ENCODE results near the gene CSF1. TPM values are rescaled to one million over a fixed set of nuclear protein-coding genes. Genes with fewer than 3 reads are reported as not detected.
A peak's percentile ranks its signal among the peaks of the same experiment; 100 is the strongest.

CSF1 gene
- total RNA-seq, 2 donors from 2014 or later, result 18.4 to 31.5 TPM

- H3K4me3 ChIP-seq, result no peak overlapping the region
- no peaks in the 10 kb centered on the region for H3K9me3 ChIP-seq
- peak; percentile 72 for DNase-seq (ENCODE audit: low spot score)
- peaks cover 0 to 11% of the 10 kb centered on the region in 2 donors for H3K36me3 ChIP-seq
- peaks cover 7% of the 10 kb centered on the region for H3K4me1 ChIP-seq (replicated peaks)
- TF ChIP-seq POLR2AphosphoS5 (IDR thresholded peaks at IDR 0.05) (peak; percentile 63), CTCF (IDR thresholded peaks at IDR 0.05) (no peak)
- intact Hi-C loops (cut with DNase I), result loop anchor here (5.0 kb wide), 1 partner anchor 53 kb away; the partner anchor contains the start of gene AHCYL1
- WGBS, result 52% methylated on average over 10 of the region's 11 CpGs
- peak overlapping the region; percentile 5 to 68 for H3K27ac ChIP-seq
- H3K27me3 ChIP-seq (replicated peaks; ENCODE audit: insufficient read depth), result no peaks in the 10 kb centered on the region
Measured at GRCh38 chr1:109929170-109929569, 18.5 kb downstream of the CSF1 start.

- intact Hi-C loops (cut with DNase I), result loop anchor here (5.0 kb wide), 1 partner anchor 53 kb away; the partner anchor contains the start of gene AHCYL1
- Histone ChIP-seq H3K9me3 (no peaks in the 10 kb centered on the region), H3K27ac (peak overlapping the region; percentile 37 to 68), H3K4me3 (no peak overlapping the region), H3K4me1 (replicated peaks) (peaks cover 7% of the 10 kb centered on the region), H3K27me3 (replicated peaks; ENCODE audit: insufficient read depth) (no peaks in the 10 kb centered on the region), H3K36me3 (peaks cover 0 to 11% of the 10 kb centered on the region in 2 donors)
- TF ChIP-seq POLR2A (IDR thresholded peaks at IDR 0.05), result no peak
- no peak for TF ChIP-seq CTCF (IDR thresholded peaks at IDR 0.05)
- no peak for TF ChIP-seq POLR2AphosphoS5 (IDR thresholded peaks at IDR 0.05)
- 86% methylated on average over 11 of the region's 11 CpGs for WGBS
- DNase-seq (ENCODE audit: low spot score), result no peak
Measured at GRCh38 chr1:109929588-109930251, 19.1 kb downstream of the CSF1 start.

- Histone ChIP-seq H3K4me3 (no peak overlapping the region), H3K27ac (peak overlapping the region; percentile 37 to 68), H3K9me3 (no peaks in the 10 kb centered on the region), H3K36me3 (peaks cover 0 to 7% of the 10 kb centered on the region in 2 donors), H3K4me1 (replicated peaks) (peaks cover 7% of the 10 kb centered on the region), H3K27me3 (replicated peaks; ENCODE audit: insufficient read depth) (no peaks in the 10 kb centered on the region)
- intact Hi-C loops (cut with DNase I), result no loop called here
- WGBS, result 97% methylated on average over 9 of the region's 9 CpGs
- DNase-seq (ENCODE audit: low spot score), result no peak
- TF ChIP-seq CTCF (IDR thresholded peaks at IDR 0.05) (no peak), POLR2A (IDR thresholded peaks at IDR 0.05) (no peak), POLR2AphosphoS5 (IDR thresholded peaks at IDR 0.05) (no peak)
Measured at GRCh38 chr1:109930252-109930993, 19.8 kb downstream of the CSF1 start.

GRCh38 chr1:109931189-109931731 is 20.6 kb downstream of the CSF1 start:
- TF ChIP-seq POLR2AphosphoS5 (IDR thresholded peaks at IDR 0.05), result no peak
- no peak for TF ChIP-seq POLR2A (IDR thresholded peaks at IDR 0.05)
- no peak for TF ChIP-seq CTCF (IDR thresholded peaks at IDR 0.05)
- no peaks in the 10 kb centered on the region for H3K36me3 ChIP-seq
- intact Hi-C loops (cut with DNase I), result no loop called here
- H3K27me3 ChIP-seq (replicated peaks; ENCODE audit: insufficient read depth), result no peaks in the 10 kb centered on the region
- peak overlapping the region; percentile 26 to 68 for H3K27ac ChIP-seq
- no peak overlapping the region for H3K4me3 ChIP-seq
- no peak for DNase-seq (ENCODE audit: low spot score)
- 53% methylated on average over 10 of the region's 10 CpGs for WGBS
- peaks cover 7% of the 10 kb centered on the region for H3K4me1 ChIP-seq (replicated peaks)
- H3K9me3 ChIP-seq, result no peaks in the 10 kb centered on the region

Data from prostate gland (tissue), 2 donors.